PC-3 (cell line): ENCODE measurements around the gene MRPL28. TPM values are rescaled to one million over a fixed set of nuclear protein-coding genes. Genes with fewer than 3 reads are reported as not detected.

Source experiments
- ATAC-seq: fragments of 200-7000 bp; cut with Tn5 transposase; 2 replicates; pipeline ENCODE4 v1.9.1; 2020; ENCODE audit warnings: mild to moderate bottlenecking, moderate library complexity
- BruUV-seq: library from RNA; stranded (reverse); fragments of 400-500 nt; replicated peaks from 2 replicates; lab custom pipeline; 2021; lab: Mats Ljungman, UMichigan
- CTCF ChIA-PET: fragments of 300-600 bp; sonication (Branson Sonifier 250); formaldehyde crosslinking; loops from one replicate; lab custom pipeline; 2022; ENCODE audit warnings: antibody characterized with exemption; lab: Charles Lee
- POLR2A ChIA-PET: fragments of 300-600 bp; sonication (Branson Sonifier 250); formaldehyde crosslinking; loops from one replicate; lab custom pipeline; 2022; ENCODE audit warnings: antibody characterized with exemption; ENCODE audit not compliant: unreplicated experiment; lab: Charles Lee
- DNase-seq: peaks from one replicate; pipeline ENCODE4 v3.0.0-alpha.2; 2015
- H2AFZ ChIP-seq: fragments of 300-600 bp; sonication (generic); 2 replicates; pipeline ENCODE4 v1.6.0; 2016; ENCODE audit warnings: antibody characterized with exemption, low read length
- H3F3A ChIP-seq: fragments of 300-600 bp; sonication (generic); one replicate; pipeline ENCODE4 v1.6.0; 2017; ENCODE audit warnings: antibody characterized with exemption, low read length, control low read depth, mild to moderate bottlenecking; ENCODE audit not compliant: unreplicated experiment
- H3K27ac ChIP-seq: fragments of 300-600 bp; sonication (generic); 2 replicates; pipeline ENCODE4 v1.5.1; 2016; ENCODE audit warnings: mild to moderate bottlenecking, low read length
- H3K27me3 ChIP-seq: fragments of 300-600 bp; sonication (generic); 2 replicates; pipeline ENCODE4 v1.6.1; 2016; ENCODE audit warnings: low read length, mixed read lengths
- H3K36me3 ChIP-seq: fragments of 300-600 bp; sonication (generic); 2 replicates; pipeline ENCODE4 v1.6.1; 2016; ENCODE audit warnings: low read depth, mixed run types, low read length, mixed read lengths
- H3K4me1 ChIP-seq: fragments of 300-600 bp; sonication (generic); 2 replicates; pipeline ENCODE4 v1.5.1; 2016; ENCODE audit warnings: low read length; ENCODE audit not compliant: insufficient read depth
- H3K4me2 ChIP-seq: fragments of 300-600 bp; sonication (generic); 2 replicates; pipeline ENCODE4 v1.6.0; 2016; ENCODE audit warnings: low read length
- H3K4me3 ChIP-seq: fragments of 300-600 bp; sonication (generic); 2 replicates; pipeline ENCODE4 v1.5.1; 2016; ENCODE audit warnings: mild to moderate bottlenecking, low read length, mixed read lengths
- H3K79me2 ChIP-seq: fragments of 300-600 bp; sonication (generic); 2 replicates; pipeline ENCODE4 v1.6.1; 2017; ENCODE audit warnings: low read length, mixed read lengths
- H3K9ac ChIP-seq: fragments of 300-600 bp; sonication (generic); 2 replicates; pipeline ENCODE4 v1.6.0; 2016; ENCODE audit warnings: mild to moderate bottlenecking, low read length
- H3K9me2 ChIP-seq: fragments of 300-600 bp; sonication (generic); replicated peaks from 2 replicates; pipeline ENCODE4 v1.6.1; 2016; ENCODE audit warnings: mixed run types, low read length, mixed read lengths
- H3K9me3 ChIP-seq: fragments of 300-600 bp; sonication (generic); 2 replicates; pipeline ENCODE4 v1.6.1; 2016; ENCODE audit warnings: low read length, mixed read lengths
- H4K20me1 ChIP-seq: fragments of 300-600 bp; sonication (generic); 2 replicates; pipeline ENCODE4 v1.6.1; 2016; ENCODE audit warnings: low read length, mixed read lengths
- EZH2 ChIP-seq: fragments of 300-600 bp; sonication (generic); IDR thresholded peaks from one replicate; pipeline ENCODE4 v1.6.1; 2017; ENCODE audit warnings: antibody characterized with exemption, mild to moderate bottlenecking, low read length; ENCODE audit not compliant: unreplicated experiment
- EZH2phosphoT487 ChIP-seq: fragments of 300-600 bp; sonication (generic); IDR thresholded peaks from 2 replicates; pipeline ENCODE4 v1.6.1; 2018; ENCODE audit warnings: mild to moderate bottlenecking, antibody characterized with exemption, low read length, borderline replicate concordance
- intact Hi-C: fragments of 100-400 bp; cut with micrococcal nuclease; formaldehyde crosslinking; loops from 2 replicates; pipeline ENCODE4 v1.9.0; 2023
- total RNA-seq: library from RNA; depleted of rRNA; stranded (reverse); fragments of >200 nt; gene quantifications from 2 replicates; pipeline ENCODE4 v1.2.3, GENCODE V29; 2014
- TF ChIP-seq, protein P1 (sequence below): fragments of 300-600 bp; sonication (generic); conservative IDR thresholded peaks from 2 replicates; pipeline ENCODE4 v1.5.1; 2017; ENCODE audit warnings: antibody characterized with exemption, low read depth, mild to moderate bottlenecking, low read length

Gene MRPL28
- total RNA-seq, 1 experiment from 2014 or later: 154 TPM

DNA sequence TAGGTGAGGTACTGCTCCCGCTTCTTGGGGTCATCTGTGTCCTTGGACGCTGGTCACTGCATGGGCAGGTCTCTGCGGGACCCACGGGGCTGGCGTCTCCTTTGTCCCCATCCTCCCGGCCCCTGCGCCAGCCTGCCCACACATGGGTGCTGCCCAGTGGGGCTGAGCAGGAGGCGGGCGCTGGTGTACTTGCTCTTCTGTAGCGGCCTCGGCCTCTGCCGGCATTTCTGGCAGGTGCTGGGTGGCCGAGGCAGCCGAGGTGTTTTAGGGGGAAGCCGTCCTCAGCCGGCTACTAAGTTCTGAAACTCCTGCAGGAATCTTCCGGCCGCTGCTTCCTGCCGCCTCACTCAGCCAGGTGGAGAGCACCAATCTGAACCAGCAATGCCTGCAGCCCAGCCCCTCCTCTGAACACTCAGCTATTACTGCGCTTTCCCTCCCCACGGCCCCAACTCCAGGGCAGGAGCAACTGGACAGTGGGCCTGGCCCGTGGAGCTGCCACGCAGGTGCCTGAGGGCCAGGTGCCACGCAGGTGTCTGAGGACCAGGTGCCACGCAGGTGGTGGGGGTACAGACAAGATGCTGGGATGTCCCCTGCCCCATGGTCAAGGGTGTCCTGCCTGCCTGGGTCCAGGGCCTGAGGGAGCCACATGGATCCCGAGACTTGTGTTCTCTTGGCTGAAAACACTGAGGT lies 41.4 kb upstream of the MRPL28 start:
- ATAC-seq (no peak), DNase-seq (no peak)
- no peak overlapping the region for H3K4me3 ChIP-seq
- no peaks in the 10 kb centered on the region for H3K27me3 ChIP-seq
- intact Hi-C loops: no loop called here
- CTCF ChIA-PET: no interaction called here
- H3K9ac ChIP-seq: no peak overlapping the region
- no peak overlapping the region for H2AFZ ChIP-seq
- H3K36me3 ChIP-seq: no peaks in the 10 kb centered on the region
- POLR2A ChIA-PET: no interaction called here
- TF ChIP-seq EZH2 (no peak), EZH2phosphoT487 (no peak)
- TF ChIP-seq, protein P1, sequence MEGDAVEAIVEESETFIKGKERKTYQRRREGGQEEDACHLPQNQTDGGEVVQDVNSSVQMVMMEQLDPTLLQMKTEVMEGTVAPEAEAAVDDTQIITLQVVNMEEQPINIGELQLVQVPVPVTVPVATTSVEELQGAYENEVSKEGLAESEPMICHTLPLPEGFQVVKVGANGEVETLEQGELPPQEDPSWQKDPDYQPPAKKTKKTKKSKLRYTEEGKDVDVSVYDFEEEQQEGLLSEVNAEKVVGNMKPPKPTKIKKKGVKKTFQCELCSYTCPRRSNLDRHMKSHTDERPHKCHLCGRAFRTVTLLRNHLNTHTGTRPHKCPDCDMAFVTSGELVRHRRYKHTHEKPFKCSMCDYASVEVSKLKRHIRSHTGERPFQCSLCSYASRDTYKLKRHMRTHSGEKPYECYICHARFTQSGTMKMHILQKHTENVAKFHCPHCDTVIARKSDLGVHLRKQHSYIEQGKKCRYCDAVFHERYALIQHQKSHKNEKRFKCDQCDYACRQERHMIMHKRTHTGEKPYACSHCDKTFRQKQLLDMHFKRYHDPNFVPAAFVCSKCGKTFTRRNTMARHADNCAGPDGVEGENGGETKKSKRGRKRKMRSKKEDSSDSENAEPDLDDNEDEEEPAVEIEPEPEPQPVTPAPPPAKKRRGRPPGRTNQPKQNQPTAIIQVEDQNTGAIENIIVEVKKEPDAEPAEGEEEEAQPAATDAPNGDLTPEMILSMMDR: no peak
- no peaks in the 10 kb centered on the region for H4K20me1 ChIP-seq
- no peak overlapping the region for H3K27ac ChIP-seq
- no peaks in the 10 kb centered on the region for H3K79me2 ChIP-seq
- no peaks in the 10 kb centered on the region for H3K4me1 ChIP-seq
- H3K9me2 ChIP-seq: no peaks in the 10 kb centered on the region
- BruUV-seq: no TSS peak
- no peak overlapping the region for H3K4me2 ChIP-seq
- H3K9me3 ChIP-seq: no peaks in the 10 kb centered on the region
- no peaks in the 10 kb centered on the region for H3F3A ChIP-seq

DNA sequence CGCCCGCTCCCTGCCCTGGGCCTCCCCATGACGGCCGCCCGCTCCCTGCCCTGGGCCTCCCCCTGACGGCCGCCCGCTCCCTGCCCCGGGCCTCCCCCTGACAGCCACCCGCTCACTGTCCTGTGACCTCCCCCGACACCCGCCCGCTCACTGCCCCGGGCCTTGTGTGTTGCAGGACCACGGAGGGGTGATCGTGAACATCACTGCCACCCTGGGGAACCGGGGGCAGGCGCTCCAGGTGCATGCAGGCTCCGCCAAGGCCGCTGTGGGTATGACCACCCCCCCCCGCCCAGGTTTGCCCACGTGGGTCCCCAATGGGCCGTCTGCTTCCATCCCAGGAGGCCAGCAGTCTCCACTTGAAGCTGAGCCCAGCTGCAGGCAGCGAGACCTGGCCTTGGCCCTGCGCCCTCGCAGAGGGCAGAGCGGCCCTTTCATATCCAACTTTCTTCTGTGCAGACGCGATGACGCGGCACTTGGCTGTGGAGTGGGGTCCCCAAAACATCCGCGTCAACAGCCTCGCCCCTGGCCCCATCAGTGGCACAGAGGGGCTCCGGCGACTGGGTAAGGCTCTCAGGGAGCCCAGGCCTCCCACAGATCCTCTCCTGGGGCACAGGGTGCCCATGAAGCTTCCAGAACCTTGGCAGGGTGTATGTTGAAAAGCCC lies 40.3 kb upstream of the MRPL28 start:
- H3K9ac ChIP-seq: no peak overlapping the region
- H3K36me3 ChIP-seq: no peaks in the 10 kb centered on the region
- no TSS peak for BruUV-seq
- H4K20me1 ChIP-seq: no peaks in the 10 kb centered on the region
- no peaks in the 10 kb centered on the region for H3K79me2 ChIP-seq
- POLR2A ChIA-PET: no interaction called here
- H3K4me3 ChIP-seq: no peak overlapping the region
- no peaks in the 10 kb centered on the region for H3F3A ChIP-seq
- DNase-seq (no peak), ATAC-seq (no peak)
- H3K27me3 ChIP-seq: no peaks in the 10 kb centered on the region
- H3K4me1 ChIP-seq: no peaks in the 10 kb centered on the region
- H3K9me3 ChIP-seq: no peaks in the 10 kb centered on the region
- no peak overlapping the region for H3K27ac ChIP-seq
- H2AFZ ChIP-seq: no peak overlapping the region
- no peaks in the 10 kb centered on the region for H3K9me2 ChIP-seq
- no peak overlapping the region for H3K4me2 ChIP-seq
- CTCF ChIA-PET: no interaction called here
- TF ChIP-seq, protein P1: no peak
- no peak for TF ChIP-seq EZH2phosphoT487
- no peak for TF ChIP-seq EZH2
- intact Hi-C loops: no loop called here

DNA sequence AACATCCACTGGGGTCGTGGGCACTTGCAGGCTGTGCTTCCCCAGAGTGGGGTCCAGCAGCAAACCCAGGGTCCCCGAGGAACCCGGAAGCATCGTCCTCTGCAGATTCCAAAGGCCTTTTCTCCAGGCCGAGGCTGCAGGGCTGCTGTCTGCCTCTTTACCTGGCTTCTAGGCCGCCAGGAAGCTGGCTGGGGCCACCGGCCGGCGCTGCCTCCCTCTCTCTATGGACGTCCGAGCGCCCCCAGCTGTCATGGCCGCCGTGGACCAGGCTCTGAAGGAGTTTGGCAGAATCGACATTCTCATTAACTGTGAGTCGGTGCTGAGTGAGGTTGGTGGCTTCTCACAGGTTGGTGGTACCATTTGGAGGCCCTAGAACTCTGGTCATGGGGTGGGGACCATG lies 36.9 kb upstream of the MRPL28 start:
- no peak for DNase-seq
- no peak for TF ChIP-seq EZH2phosphoT487
- no peak for TF ChIP-seq EZH2
- TF ChIP-seq, protein P1: no peak
- Histone ChIP-seq H3K4me1 (no peaks in the 10 kb centered on the region), H4K20me1 (no peaks in the 10 kb centered on the region), H3K9me2 (no peaks in the 10 kb centered on the region), H3K9ac (no peak overlapping the region), H2AFZ (no peak overlapping the region), H3K79me2 (peaks cover 9% of the 10 kb centered on the region), H3K9me3 (no peaks in the 10 kb centered on the region), H3K4me3 (no peak overlapping the region), H3K36me3 (no peaks in the 10 kb centered on the region), H3K27me3 (no peaks in the 10 kb centered on the region), H3F3A (no peaks in the 10 kb centered on the region), H3K27ac (no peak overlapping the region), H3K4me2 (no peak overlapping the region)
- ChIA-PET CTCF (no interaction called here), POLR2A (no interaction called here)
- intact Hi-C loops: no loop called here
- no peak for ATAC-seq
- BruUV-seq: no TSS peak
